ENCODE data around the gene RSPH1. TPM values are rescaled to one million over a fixed set of nuclear protein-coding genes. Genes with fewer than 3 reads are reported as not detected.

The RSPH1 gene
- total and polyA plus RNA-seq, 2 of the 8 experiments (the other 6 are each of a cell fraction or from before 2014, with no cell fraction given) = 0.24 TPM; not detected in 1

- no peak for TF ChIP-seq EZH2 (IDR thresholded peaks at IDR 0.05; ENCODE audit: low read depth, low read length, severe bottlenecking)
Measured at GRCh38 chr21:42456457-42456856, 39.6 kb downstream of the RSPH1 start (continued).

Measured in H1 (cell line).